HepG2 (cell line): ENCODE data around the gene BANP. TPM values are rescaled to one million over a fixed set of nuclear protein-coding genes. Genes with fewer than 3 reads are reported as not detected.

Experiments
- AGO1 ChIP-seq: fragments of 200-400 bp; formaldehyde crosslinking; IDR thresholded peaks from 2 replicates; pipeline ENCODE4 v1.6.1; 2017; ENCODE audit warnings: mild to moderate bottlenecking, low read depth, low read length, moderate library complexity; ENCODE audit not compliant: poor library complexity, severe bottlenecking
- ARID2 ChIP-seq: sonication (generic); formaldehyde crosslinking; IDR thresholded peaks from 2 replicates; pipeline ENCODE4 v1.8.1; 2022; ENCODE audit warnings: mild to moderate bottlenecking, missing genetic modification reagents, borderline replicate concordance
- ARNTL ChIP-seq: sonication (generic); formaldehyde crosslinking; IDR thresholded peaks from 2 replicates; pipeline ENCODE4 v1.4.0; 2020; ENCODE audit warnings: mild to moderate bottlenecking, missing genetic modification reagents
- ATF1 ChIP-seq: IDR thresholded peaks from 2 replicates; pipeline ENCODE4 v1.6.1; 2016; ENCODE audit warnings: mild to moderate bottlenecking, control low read depth
- JARID2 ChIP-seq: sonication (generic); formaldehyde crosslinking; IDR thresholded peaks from 2 replicates; pipeline ENCODE4 v1.8.1; 2023; ENCODE audit warnings: missing genetic modification reagents, inconsistent platforms; ENCODE audit not compliant: insufficient replicate concordance
- MAFK ChIP-seq, 2 experiments: IDR thresholded peaks in 1 of 2; conservative IDR thresholded peaks in 1 of 2; 2 replicates each; pipeline ENCODE4 v1.6.1; 2011; ENCODE audit warnings: improper control_type of control experiment in 2 of 2, low read length in 2 of 2
- PAF1 ChIP-seq: IDR thresholded peaks from 2 replicates; pipeline ENCODE4 v1.6.1; 2016; ENCODE audit warnings: missing genetic modification reagents, missing compliant biosample characterization
- SP140L ChIP-seq: sonication (generic); formaldehyde crosslinking; IDR thresholded peaks from 2 replicates; pipeline ENCODE4 v1.4.0; 2020; ENCODE audit warnings: missing genetic modification reagents, borderline replicate concordance
- TAF1 ChIP-seq: sonication (generic); formaldehyde crosslinking; IDR thresholded peaks from 2 replicates; pipeline ENCODE4 v1.4.0; 2020; ENCODE audit warnings: missing genetic modification reagents
- TCF12 ChIP-seq, 2 experiments: fragments of 450-650 bp in 1 of 2; sonication (generic) in 1 of 2; formaldehyde crosslinking in 1 of 2; IDR thresholded peaks; 2 replicates each; pipeline versions ENCODE4 v1.6.1 to v1.8.0; 2017 to 2022; ENCODE audit warnings: antibody characterized with exemption in 1 of 2, mild to moderate bottlenecking in 1 of 2, missing genetic modification reagents in 1 of 2, moderate library complexity in 1 of 2
- XBP1 ChIP-seq: sonication (generic); formaldehyde crosslinking; IDR thresholded peaks from 2 replicates; pipeline ENCODE4 v1.5.0; 2020; ENCODE audit warnings: missing genetic modification reagents
- ZFP90 ChIP-seq: sonication (generic); formaldehyde crosslinking; IDR thresholded peaks from 2 replicates; pipeline ENCODE4 v1.8.0; 2022; ENCODE audit warnings: missing genetic modification reagents, mild to moderate bottlenecking, inconsistent platforms, borderline replicate concordance
- ZFYVE20 ChIP-seq: sonication (generic); formaldehyde crosslinking; IDR thresholded peaks from 2 replicates; pipeline ENCODE4 v1.8.0; 2023; ENCODE audit warnings: low read depth, mild to moderate bottlenecking, moderate library complexity, missing genetic modification reagents, borderline replicate concordance
- ZNF124 ChIP-seq: sonication (generic); formaldehyde crosslinking; IDR thresholded peaks from 2 replicates; pipeline ENCODE4 v1.4.0; 2020; ENCODE audit warnings: missing genetic modification reagents
- ZNF234 ChIP-seq: sonication (generic); formaldehyde crosslinking; conservative IDR thresholded peaks from 2 replicates; pipeline ENCODE4 v1.5.1; 2020; ENCODE audit warnings: mild to moderate bottlenecking, missing genetic modification reagents
- ZNF451 ChIP-seq: sonication (generic); formaldehyde crosslinking; IDR thresholded peaks from 2 replicates; pipeline ENCODE4 v1.5.0; 2020; ENCODE audit warnings: mild to moderate bottlenecking, missing genetic modification reagents
- ZNF7 ChIP-seq: IDR thresholded peaks from 2 replicates; pipeline ENCODE4 v1.6.1; 2016; ENCODE audit warnings: missing biosample characterization, missing genetic modification reagents
- ZZZ3 ChIP-seq: sonication (generic); formaldehyde crosslinking; IDR thresholded peaks from 2 replicates; pipeline ENCODE4 v1.4.0; 2020; ENCODE audit warnings: missing genetic modification reagents, mild to moderate bottlenecking, borderline replicate concordance
- polyA plus RNA-seq, 8 experiments: library from polyadenylated mRNA; depleted of rRNA in 3 of 8; stranded (reverse) in 7 of 8; unstranded in 1 of 8; fragments of >200 nt; fragmentation: Illumina TruSeq in 4 of 8; extraction: Trizol in 4 of 8; gene quantifications; 2 replicates each; pipeline versions ENCODE4 v1.2.1 to v1.2.3, GENCODE V29; 2011 to 2016; ENCODE audit warnings: low read depth in 4 of 8, missing spikeins in 1 of 8, mixed read lengths in 1 of 8; ENCODE audit not compliant: insufficient read depth in 1 of 8
- total RNA-seq, 5 experiments: library from RNA; depleted of rRNA; stranded (reverse); fragments of >200 nt; fragmentation: Illumina TruSeq; extraction: Trizol; gene quantifications; 2 replicates each; pipeline ENCODE4 v1.2.3, GENCODE V29; 2016; ENCODE audit warnings: low read depth in 1 of 5
- TF ChIP-seq, protein P1 (sequence below): sonication (generic); formaldehyde crosslinking; IDR thresholded peaks from 2 replicates; pipeline ENCODE4 v1.4.0; 2020; ENCODE audit warnings: missing genetic modification reagents, borderline replicate concordance
- TF ChIP-seq, protein P2 (sequence below): conservative IDR thresholded peaks from 2 replicates; pipeline ENCODE4 v1.6.1; 2018; ENCODE audit warnings: missing genetic modification reagents
- TF ChIP-seq, protein P3 (sequence below): IDR thresholded peaks from 2 replicates; pipeline ENCODE4 v1.6.1; 2016; ENCODE audit warnings: missing compliant biosample characterization, missing genetic modification reagents, borderline replicate concordance
- TF ChIP-seq, protein P4 (sequence below): sonication (generic); formaldehyde crosslinking; IDR thresholded peaks from 2 replicates; pipeline ENCODE4 v1.9.0; 2021; ENCODE audit warnings: missing genetic modification reagents, borderline replicate concordance
- TF ChIP-seq, protein P5 (sequence below): IDR thresholded peaks from 2 replicates; pipeline ENCODE4 v1.6.1; 2016; ENCODE audit warnings: missing genetic modification reagents, missing compliant biosample characterization

The BANP gene
- total and polyA plus RNA-seq, 2 of the 13 experiments (the other 11 are each of a cell fraction or from before 2014, with no cell fraction given): 20.2 to 23.8 TPM

DNA sequence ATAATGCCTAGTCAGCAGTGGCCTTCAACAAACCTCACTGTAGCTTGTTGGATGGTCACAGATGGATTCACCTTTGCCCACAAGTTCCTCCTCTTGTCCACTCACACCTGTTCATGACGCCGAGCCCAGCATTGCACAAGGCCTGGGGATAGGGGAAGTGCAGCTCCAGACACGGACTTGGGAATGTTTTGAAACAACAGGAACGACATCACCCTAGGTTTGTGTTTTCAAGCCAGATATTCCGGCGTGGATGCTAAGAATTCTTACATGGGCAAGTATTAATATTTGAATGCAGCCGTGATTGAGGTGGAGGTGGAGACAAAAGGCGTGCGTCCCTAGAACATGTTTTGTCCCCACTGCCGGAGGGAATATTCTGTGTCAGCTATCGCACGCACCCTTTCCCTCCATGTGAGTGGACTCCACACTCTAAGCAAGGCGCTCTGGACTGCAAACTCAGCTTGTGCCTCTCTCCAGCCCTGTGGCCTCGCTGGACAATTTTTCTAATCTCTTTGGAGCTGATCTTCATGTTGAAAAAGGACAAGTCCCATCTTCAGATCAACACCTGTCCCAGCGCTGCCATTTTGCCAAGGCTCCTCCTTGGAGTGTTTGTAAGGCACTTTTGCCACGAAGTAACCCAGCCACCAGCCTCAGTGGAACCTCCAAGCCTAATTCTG is 2.0 kb upstream of the BANP start (continued):
- TF ChIP-seq PAF1 (CRISPR knock-in tag): no peak
- TF ChIP-seq, protein P1, sequence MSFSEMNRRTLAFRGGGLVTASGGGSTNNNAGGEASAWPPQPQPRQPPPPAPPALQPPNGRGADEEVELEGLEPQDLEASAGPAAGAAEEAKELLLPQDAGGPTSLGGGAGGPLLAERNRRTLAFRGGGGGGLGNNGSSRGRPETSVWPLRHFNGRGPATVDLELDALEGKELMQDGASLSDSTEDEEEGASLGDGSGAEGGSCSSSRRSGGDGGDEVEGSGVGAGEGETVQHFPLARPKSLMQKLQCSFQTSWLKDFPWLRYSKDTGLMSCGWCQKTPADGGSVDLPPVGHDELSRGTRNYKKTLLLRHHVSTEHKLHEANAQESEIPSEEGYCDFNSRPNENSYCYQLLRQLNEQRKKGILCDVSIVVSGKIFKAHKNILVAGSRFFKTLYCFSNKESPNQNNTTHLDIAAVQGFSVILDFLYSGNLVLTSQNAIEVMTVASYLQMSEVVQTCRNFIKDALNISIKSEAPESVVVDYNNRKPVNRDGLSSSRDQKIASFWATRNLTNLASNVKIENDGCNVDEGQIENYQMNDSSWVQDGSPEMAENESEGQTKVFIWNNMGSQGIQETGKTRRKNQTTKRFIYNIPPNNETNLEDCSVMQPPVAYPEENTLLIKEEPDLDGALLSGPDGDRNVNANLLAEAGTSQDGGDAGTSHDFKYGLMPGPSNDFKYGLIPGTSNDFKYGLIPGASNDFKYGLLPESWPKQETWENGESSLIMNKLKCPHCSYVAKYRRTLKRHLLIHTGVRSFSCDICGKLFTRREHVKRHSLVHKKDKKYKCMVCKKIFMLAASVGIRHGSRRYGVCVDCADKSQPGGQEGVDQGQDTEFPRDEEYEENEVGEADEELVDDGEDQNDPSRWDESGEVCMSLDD (CRISPR knock-in tag): no peak
- peak; percentile 81 for TF ChIP-seq ARNTL
- 0 out of 2 replicates have a peak, but pooled peaks have one; percentile 36 for TF ChIP-seq TAF1 (CRISPR knock-in tag)
- TF ChIP-seq TCF12 (IDR thresholded peaks at IDR 0.05): no peak
- TF ChIP-seq TCF12 (CRISPR knock-in tag; IDR thresholded peaks at IDR 0.05): no peak
- TF ChIP-seq ATF1: no peak
- no peak for TF ChIP-seq ZFYVE20 (CRISPR knock-in tag)
- TF ChIP-seq ZNF451 (CRISPR knock-in tag): no peak; the same call in 1 of the 2 replicates
- TF ChIP-seq AGO1: no peak
- no peak for TF ChIP-seq ZFP90 (CRISPR knock-in tag)
- no peak for TF ChIP-seq ZNF234 (CRISPR knock-in tag)
- TF ChIP-seq, protein P2, sequence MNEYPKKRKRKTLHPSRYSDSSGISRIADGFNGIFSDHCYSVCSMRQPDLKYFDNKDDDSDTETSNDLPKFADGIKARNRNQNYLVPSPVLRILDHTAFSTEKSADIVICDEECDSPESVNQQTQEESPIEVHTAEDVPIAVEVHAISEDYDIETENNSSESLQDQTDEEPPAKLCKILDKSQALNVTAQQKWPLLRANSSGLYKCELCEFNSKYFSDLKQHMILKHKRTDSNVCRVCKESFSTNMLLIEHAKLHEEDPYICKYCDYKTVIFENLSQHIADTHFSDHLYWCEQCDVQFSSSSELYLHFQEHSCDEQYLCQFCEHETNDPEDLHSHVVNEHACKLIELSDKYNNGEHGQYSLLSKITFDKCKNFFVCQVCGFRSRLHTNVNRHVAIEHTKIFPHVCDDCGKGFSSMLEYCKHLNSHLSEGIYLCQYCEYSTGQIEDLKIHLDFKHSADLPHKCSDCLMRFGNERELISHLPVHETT: no peak
- no peak for TF ChIP-seq XBP1 (CRISPR knock-in tag)
- TF ChIP-seq, protein P3, sequence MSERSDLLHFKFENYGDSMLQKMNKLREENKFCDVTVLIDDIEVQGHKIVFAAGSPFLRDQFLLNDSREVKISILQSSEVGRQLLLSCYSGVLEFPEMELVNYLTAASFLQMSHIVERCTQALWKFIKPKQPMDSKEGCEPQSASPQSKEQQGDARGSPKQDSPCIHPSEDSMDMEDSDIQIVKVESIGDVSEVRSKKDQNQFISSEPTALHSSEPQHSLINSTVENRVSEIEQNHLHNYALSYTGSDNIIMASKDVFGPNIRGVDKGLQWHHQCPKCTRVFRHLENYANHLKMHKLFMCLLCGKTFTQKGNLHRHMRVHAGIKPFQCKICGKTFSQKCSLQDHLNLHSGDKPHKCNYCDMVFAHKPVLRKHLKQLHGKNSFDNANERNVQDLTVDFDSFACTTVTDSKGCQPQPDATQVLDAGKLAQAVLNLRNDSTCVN (CRISPR knock-in tag): peak; percentile 64; the same call in 1 of the 2 replicates
- no peak for TF ChIP-seq JARID2 (CRISPR knock-in tag)
- TF ChIP-seq, protein P4, sequence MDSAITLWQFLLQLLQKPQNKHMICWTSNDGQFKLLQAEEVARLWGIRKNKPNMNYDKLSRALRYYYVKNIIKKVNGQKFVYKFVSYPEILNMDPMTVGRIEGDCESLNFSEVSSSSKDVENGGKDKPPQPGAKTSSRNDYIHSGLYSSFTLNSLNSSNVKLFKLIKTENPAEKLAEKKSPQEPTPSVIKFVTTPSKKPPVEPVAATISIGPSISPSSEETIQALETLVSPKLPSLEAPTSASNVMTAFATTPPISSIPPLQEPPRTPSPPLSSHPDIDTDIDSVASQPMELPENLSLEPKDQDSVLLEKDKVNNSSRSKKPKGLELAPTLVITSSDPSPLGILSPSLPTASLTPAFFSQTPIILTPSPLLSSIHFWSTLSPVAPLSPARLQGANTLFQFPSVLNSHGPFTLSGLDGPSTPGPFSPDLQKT (CRISPR knock-in tag): no peak
- 0 out of 2 replicates have a peak, but pooled peaks have one; percentile 68 for TF ChIP-seq ARID2 (CRISPR knock-in tag)
- peak; percentile 98 to 99 for TF ChIP-seq MAFK (conservative IDR thresholded peaks at IDR 0.05 in 1 of 2, IDR thresholded peaks at IDR 0.05 in 1 of 2; ENCODE audit: low read length in 2 of 2)
- 0 out of 2 replicates have a peak, but pooled peaks have one; percentile 3 for TF ChIP-seq ZNF7
- TF ChIP-seq ZZZ3: no peak
- TF ChIP-seq SP140L (CRISPR knock-in tag): no peak
- TF ChIP-seq ZNF124: no peak
- TF ChIP-seq, protein P5, sequence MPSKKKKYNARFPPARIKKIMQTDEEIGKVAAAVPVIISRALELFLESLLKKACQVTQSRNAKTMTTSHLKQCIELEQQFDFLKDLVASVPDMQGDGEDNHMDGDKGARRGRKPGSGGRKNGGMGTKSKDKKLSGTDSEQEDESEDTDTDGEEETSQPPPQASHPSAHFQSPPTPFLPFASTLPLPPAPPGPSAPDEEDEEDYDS (CRISPR knock-in tag): peak; percentile 63; the same call in 1 of the 2 replicates
